Raji (cell line): ENCODE data around the gene TSPO2.

Experiments used
- POLR2A ChIP-seq: IDR thresholded peaks from 2 replicates; pipeline ENCODE4 v1.6.1; 2011; ENCODE audit warnings: low read depth, low read length, control low read depth; ENCODE audit not compliant: insufficient read depth

Gene TSPO2

GRCh38 chr6:41043151-41043550 is 884 bp downstream of the TSPO2 start:
- no peak for TF ChIP-seq POLR2A

GRCh38 chr6:41045664-41046063 is 3.4 kb downstream of the TSPO2 start:
- TF ChIP-seq POLR2A = no peak

GRCh38 chr6:41046084-41046483 is 3.8 kb downstream of the TSPO2 start:
- TF ChIP-seq POLR2A = no peak

GRCh38 chr6:41047306-41047705 is 5.0 kb downstream of the TSPO2 start:
- no peak for TF ChIP-seq POLR2A

GRCh38 chr6:41047745-41048732 is 5.8 kb downstream of the TSPO2 start:
- no peak for TF ChIP-seq POLR2A

GRCh38 chr6:41049521-41049920 is 7.3 kb downstream of the TSPO2 start:
- TF ChIP-seq POLR2A = no peak

- no peak for TF ChIP-seq POLR2A
Measured at GRCh38 chr6:41049955-41050354, 7.7 kb downstream of the TSPO2 start.

- no peak for TF ChIP-seq POLR2A
Measured at GRCh38 chr6:41050536-41050935, 8.3 kb downstream of the TSPO2 start.

- TF ChIP-seq POLR2A = no peak
Measured at GRCh38 chr6:41051873-41052272, 9.6 kb downstream of the TSPO2 start.

GRCh38 chr6:41053041-41053440 is 10.8 kb downstream of the TSPO2 start, which contains the start of gene APOBEC2:
Gene APOBEC2 (plus strand): TSS chr6:41053202. CDS start chr6:41053348, 146 bp downstream.
- TF ChIP-seq POLR2A = no peak

- TF ChIP-seq POLR2A = no peak
Measured at GRCh38 chr6:41054511-41054910, 12.2 kb downstream of the TSPO2 start.

GRCh38 chr6:41055149-41055548 is 12.9 kb downstream of the TSPO2 start:
- no peak for TF ChIP-seq POLR2A

- TF ChIP-seq POLR2A = no peak
Measured at GRCh38 chr6:41056768-41057490, 14.7 kb downstream of the TSPO2 start.

GRCh38 chr6:41058783-41059181 is 16.5 kb downstream of the TSPO2 start:
- no peak for TF ChIP-seq POLR2A

GRCh38 chr6:41059556-41059955 is 17.3 kb downstream of the TSPO2 start:
- TF ChIP-seq POLR2A = no peak

GRCh38 chr6:41061196-41061726 is 19.0 kb downstream of the TSPO2 start:
- TF ChIP-seq POLR2A = no peak
